AG09319 (cell line): ENCODE measurements around the gene SLC30A4.

Experiments
- DNase-seq: peaks from one replicate; pipeline ENCODE4 v3.0.0-alpha.2; 2010; ENCODE audit warnings: low read depth; ENCODE audit errors: extremely low read depth
- CTCF ChIP-seq: IDR thresholded peaks from 2 replicates; pipeline ENCODE4 v1.5.1; 2011; ENCODE audit warnings: low read depth, mild to moderate bottlenecking, inconsistent platforms, low read length, moderate library complexity

Gene SLC30A4

GRCh38 chr15:45468294-45468693 is 54.3 kb downstream of the SLC30A4 start:
- no peak for TF ChIP-seq CTCF
- DNase-seq: no peak

GRCh38 chr15:45458746-45459403 is 63.7 kb downstream of the SLC30A4 start:
- peak; percentile 84 for TF ChIP-seq CTCF
- DNase-seq: no peak

- DNase-seq: peak; percentile 44
- TF ChIP-seq CTCF: peak; percentile 65
Measured at GRCh38 chr15:45457641-45458539, 64.7 kb downstream of the SLC30A4 start.

GRCh38 chr15:45457220-45457619 is 65.3 kb downstream of the SLC30A4 start:
- no peak for TF ChIP-seq CTCF
- DNase-seq: no peak

- DNase-seq: peak; percentile 96
Measured at GRCh38 chr15:45456212-45457106, 66.1 kb downstream of the SLC30A4 start.

GRCh38 chr15:45454814-45455213 is 67.7 kb downstream of the SLC30A4 start:
- DNase-seq: peak; percentile 87
- TF ChIP-seq CTCF: peak; percentile 20

More at GRCh38 chr15:45456212-45457106, 66.1 kb downstream of the SLC30A4 start:
- TF ChIP-seq CTCF: no peak
